HG03280 (cell line): ENCODE results near the gene KCNMA1.
"Not testable (repeated sequence)": the region's sequence is repeated elsewhere in the genome, so short reads cannot be mapped to it uniquely, and the experiment has no call there.

ENCODE experiments used
- ATAC-seq: cut with Tn5 transposase; IDR thresholded peaks from one replicate; pipeline ENCODE4 v1.9.1; 2021; ENCODE audit warnings: mild to moderate bottlenecking, moderate library complexity; ENCODE audit not compliant: unreplicated experiment

The KCNMA1 gene

DNA sequence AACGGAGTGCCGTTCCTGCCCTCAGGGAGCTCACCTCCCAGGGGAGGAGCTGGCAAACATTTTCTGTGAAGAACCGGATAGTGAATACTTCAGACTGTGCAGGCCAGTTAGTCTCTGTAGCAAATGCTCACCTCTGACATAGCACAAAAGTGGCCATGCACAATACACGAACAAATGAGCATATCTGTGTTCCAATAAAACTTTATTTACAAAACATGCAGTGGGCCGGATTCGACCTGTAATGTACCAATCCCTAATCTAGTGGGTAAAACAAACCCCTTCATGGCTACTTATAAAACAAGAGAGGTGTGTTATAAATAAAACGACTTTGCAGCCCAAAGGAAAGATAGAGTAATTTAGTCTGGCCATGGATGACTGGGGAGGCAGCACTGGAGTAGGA lies 48.7 kb downstream of the KCNMA1 start:
- ATAC-seq: no peak

DNA sequence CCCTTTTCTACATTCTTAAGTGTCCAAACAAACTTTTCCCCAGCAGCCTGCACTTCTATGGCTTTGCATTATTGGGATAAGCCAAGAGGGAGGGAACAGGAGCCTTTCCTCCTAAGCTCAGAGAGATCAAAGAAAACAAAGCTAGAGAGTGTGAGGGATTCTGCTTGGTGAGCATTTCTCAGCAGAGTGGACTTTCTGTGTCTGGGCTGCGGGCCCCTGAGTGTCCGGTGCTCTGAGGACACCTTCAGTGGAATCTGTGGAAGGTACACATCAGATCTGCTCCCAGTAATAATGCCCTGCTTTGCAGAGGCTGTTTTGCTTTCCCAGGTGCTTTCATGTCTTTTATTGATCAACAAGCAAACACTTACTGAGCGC lies 50.2 kb downstream of the KCNMA1 start:
- ATAC-seq: no peak

DNA sequence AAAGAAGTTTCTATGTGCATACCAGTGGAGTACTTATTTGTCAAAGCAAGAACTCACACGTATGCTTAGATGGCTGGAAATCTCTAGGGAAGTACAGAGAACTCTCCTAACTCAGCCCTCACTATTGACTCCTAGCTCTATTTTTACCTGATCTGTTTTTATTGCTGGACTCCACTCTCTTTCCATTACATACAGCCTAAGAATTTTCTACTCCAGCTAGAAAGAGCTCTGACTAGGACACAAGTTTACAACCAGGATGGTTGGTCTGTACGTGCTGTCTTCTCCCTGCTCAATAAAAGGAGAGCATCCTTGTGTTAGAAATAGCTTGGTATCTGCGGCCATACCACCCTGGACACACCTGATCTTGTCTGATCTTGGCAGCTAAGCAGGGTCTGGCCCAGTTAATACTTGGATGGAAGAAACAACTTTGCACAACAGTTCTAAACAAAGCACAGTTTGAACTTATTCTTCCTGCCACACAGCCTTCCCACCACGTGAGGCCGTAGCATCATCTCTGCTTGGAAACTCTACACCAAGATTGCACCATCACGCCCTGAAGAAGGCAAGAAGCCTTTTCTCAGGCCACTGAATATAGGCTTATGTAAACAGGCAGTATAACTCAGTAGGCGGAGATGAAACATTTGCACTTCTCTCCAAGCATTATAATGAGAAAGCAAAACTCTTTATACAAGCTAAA lies 50.7 kb downstream of the KCNMA1 start:
- ATAC-seq: no peak

GRCh38 chr10:77584938-77585337 lies 52.7 kb downstream of the KCNMA1 start:
- no peak for ATAC-seq

DNA sequence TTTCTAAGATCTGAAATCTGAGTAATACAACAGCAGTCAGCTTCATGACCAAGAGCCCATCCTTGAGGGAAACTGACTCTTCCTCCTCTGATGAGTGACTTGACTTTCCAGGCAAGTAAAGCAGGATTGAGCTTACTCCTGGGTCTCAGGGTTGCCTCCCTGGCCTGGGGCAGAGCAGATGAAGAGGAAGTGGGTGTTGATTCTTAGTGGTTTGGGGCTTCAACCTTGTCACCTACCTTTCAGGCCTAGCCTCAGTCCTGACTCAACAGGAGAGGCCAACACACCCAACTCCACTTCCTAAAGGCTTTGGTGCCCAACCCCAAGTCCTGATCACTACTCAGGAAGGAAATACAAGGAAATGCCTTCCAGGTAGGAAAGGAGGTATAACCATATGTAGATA lies 54.1 kb downstream of the KCNMA1 start:
- ATAC-seq: no peak

DNA sequence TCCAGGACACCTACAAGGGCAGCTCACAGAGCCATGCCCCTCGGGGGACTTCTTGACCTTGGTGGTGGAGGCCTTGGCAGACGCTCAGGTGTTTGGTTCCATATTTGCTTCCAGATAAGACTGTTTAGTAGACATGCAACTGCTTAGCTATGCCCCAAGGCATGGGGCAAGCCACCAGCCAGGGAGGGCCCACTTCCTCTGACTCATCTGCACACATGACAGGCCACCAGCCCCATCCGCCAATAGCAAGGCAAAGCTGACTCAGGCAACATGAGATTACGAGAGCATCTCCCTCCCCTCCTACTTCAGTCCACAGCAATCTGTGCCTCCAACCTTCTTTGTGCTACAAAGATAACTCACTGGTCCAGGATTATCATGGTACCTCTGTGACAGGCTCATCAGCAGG lies 54.9 kb downstream of the KCNMA1 start:
- ATAC-seq: no peak

GRCh38 chr10:77581738-77582137 lies 55.9 kb downstream of the KCNMA1 start:
- no peak for ATAC-seq

DNA sequence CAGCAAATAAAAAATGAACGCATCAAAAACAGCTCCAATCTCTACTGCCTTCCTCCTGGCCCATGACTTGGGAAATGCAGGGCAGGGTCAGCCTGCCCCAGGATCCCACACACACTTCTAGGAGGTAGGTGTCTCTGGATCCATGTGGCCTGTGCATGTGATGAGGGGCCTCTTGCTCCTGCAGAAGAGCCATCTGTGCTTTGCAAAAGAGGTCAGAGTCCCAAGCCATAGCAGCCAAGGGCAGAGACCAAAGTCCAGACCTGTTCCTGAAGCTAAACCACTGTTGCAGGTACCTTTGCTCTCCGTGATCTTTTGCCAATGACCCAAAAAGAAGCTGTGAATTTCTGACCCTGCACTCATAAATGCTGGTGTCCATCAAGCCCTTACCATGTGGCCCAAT lies 57.1 kb downstream of the KCNMA1 start:
- no peak for ATAC-seq

GRCh38 chr10:77578583-77579227 lies 58.9 kb downstream of the KCNMA1 start:
- no peak for ATAC-seq

- ATAC-seq: no peak
Measured at GRCh38 chr10:77577666-77578229, 59.9 kb downstream of the KCNMA1 start.

DNA sequence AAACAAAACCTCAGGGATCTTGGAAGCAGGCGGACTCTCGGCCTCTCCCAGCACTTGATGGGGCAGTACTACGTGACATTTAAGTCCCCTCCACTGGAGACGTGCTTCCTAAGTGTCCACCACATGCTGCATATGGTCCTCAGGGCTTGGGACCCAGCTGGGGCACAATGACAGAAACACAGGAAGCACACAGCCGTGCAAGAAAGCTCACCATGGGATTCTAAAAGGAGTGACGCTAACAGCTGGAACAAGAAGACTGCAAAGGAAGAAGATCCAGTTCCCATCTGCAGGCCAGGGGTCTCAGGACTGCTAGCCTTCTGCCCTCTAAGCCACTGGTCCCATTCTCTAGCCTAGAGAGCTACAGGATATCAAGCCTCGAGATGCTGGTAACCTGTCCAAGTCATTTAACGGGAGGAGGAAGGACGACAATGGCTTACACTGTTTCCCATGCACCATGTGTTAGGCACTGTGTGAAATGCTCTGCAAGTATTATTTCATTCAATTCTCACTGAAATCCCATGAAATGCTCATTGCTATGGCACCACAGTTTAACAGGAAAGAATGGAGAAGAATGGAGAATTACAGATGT lies 61.1 kb downstream of the KCNMA1 start:
- no peak for ATAC-seq

DNA sequence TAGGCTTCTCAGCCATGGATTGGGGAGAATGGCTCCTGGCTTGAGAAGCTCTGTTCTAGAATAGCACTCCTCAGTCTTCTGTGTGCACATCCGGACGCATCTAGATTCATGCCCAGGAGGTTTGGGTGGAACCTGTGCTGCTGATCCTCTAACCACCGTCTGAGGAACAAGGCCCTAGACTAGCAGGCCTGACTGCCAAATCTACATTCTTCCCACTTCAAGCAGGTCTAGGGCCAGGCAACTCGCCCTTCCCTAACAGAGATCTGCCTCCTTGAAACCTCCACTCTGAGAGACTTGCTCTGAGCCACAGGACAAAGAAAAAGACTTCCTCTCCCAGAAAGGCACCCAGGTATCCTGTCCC lies 61.6 kb downstream of the KCNMA1 start:
- ATAC-seq: no peak

DNA sequence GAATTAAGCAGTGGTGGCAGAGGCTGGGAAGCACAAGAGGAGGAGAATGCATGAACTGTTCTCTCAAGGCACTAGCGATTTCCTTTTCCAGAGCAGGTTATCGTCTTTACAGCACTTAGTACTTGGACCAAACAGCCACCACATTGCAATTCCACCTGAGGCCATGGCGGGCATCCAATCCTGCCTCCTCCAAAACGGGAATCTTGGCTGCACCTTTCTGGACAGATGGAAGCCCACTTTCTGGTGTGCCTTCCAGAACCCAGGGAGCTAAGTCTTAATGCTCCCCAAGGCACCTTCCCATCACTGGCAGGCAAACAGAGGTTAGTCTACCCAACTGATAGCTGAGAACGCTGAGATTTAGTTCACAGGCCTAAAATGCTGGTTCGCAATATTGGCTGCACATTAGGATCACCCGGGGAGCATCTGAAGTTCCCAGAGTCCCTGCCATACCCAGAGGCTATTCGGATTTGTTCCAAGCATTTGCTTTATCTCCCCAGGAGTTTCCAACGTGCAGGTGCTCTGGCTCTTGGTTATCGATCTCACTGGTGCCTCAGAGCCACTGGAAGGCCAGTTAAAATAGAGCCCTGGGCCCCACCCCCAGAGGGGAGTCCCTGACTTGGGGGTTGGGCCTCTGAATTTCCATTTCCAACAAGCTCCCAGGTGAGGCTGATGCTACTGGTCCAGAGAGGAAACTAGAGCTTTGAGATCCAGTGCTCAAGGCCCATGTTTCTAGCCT lies 62.2 kb downstream of the KCNMA1 start:
- ATAC-seq: no peak

DNA sequence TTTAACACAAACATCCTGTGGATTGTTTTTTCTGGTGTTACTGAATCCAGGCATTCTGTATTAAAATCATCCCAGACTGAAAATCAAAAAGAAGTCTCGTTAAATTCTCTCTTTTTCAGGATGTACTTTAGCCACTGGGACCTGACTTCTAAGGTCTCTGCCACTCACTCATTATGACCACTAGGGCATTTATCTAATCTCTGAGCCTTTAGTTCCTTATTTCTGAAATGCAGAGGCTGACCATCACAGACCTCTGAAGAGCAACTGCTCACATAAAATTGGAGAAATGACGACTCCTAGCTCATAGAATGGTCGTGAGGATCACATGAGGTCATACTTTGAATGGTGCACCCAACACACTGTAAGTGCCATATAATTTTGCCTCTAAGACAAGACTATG lies 63.2 kb downstream of the KCNMA1 start:
- ATAC-seq: no peak

DNA sequence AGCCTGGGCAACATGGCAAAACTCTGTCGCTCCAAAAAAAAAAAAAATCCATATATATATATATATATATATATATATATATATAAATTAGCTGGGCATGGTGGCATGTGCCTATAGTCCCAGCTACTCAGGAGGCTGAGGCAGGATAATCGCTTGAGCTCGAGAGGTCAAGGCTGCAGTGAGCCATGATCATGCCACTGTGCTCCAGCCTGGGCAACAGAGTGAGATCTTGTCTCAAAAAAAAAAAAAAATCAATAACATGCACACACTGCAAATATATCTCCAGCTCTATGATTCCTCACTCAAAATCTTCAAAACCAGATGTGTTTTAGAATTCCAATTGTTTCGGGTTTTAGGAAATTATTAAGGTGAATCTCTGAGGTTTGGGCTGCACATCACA lies 65.1 kb downstream of the KCNMA1 start:
- not testable (repeated sequence) for ATAC-seq

DNA sequence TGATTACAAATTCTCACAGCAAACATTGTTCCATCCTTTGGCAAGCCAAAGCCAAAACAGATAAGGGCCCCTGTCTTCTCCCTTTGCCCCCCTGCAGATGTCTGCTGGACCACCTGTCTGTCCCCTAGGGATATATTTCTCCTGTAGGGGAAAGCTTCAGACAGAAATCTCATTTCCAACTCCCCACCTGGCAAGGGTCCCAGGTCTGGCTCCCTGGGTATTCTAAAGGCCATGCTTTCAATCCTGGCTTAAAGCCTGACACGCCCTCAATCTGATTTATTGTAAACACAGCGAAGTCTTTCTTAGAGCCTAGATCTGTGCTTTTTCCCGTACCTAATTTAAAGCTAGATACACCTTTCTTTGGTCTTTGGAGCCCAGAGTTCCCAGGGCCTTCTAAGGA lies 66.1 kb downstream of the KCNMA1 start:
- no peak for ATAC-seq

- ATAC-seq: no peak
Measured at GRCh38 chr10:77566914-77567566, 70.6 kb downstream of the KCNMA1 start.

DNA sequence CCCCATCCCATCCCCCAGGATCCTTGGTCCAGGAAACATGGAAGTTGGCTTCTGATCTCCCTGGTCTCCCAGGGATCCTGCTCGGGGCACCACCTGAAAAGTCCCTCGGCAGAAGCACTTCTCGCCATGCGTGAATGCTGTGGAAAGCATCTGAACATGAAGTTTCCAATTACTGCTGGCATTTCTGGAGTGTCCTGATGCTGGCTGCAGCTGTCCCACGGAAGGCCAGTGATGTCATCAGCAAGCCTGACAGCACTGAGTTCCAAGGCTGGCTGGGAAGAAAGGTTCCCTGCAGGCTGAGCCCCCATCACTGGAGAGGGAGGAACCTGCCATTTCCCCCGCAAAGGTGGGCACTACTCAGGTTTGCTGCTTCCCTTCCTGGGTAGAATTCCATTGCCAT lies 71.4 kb downstream of the KCNMA1 start:
- no peak for ATAC-seq

DNA sequence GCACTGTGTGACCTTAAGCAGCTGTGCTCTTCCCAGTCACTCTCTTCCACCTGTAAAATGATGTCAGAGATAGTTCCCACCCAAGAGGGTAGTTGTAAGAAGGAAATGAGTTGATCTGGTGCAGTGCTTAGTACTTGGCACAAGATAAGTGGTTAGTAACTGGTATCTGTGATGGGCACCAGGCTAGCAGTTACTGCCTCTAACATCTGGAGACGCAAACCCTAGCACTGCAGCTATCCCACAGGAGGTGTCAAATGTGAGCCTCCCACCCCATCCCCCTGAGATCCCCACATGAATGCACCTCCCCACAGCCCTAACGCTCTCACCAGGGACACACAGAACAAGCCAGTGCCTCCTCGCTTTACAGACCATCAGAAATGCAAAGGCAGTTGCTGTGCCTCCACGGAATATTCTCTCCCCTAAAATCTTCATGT lies 72.0 kb downstream of the KCNMA1 start:
- no peak for ATAC-seq

DNA sequence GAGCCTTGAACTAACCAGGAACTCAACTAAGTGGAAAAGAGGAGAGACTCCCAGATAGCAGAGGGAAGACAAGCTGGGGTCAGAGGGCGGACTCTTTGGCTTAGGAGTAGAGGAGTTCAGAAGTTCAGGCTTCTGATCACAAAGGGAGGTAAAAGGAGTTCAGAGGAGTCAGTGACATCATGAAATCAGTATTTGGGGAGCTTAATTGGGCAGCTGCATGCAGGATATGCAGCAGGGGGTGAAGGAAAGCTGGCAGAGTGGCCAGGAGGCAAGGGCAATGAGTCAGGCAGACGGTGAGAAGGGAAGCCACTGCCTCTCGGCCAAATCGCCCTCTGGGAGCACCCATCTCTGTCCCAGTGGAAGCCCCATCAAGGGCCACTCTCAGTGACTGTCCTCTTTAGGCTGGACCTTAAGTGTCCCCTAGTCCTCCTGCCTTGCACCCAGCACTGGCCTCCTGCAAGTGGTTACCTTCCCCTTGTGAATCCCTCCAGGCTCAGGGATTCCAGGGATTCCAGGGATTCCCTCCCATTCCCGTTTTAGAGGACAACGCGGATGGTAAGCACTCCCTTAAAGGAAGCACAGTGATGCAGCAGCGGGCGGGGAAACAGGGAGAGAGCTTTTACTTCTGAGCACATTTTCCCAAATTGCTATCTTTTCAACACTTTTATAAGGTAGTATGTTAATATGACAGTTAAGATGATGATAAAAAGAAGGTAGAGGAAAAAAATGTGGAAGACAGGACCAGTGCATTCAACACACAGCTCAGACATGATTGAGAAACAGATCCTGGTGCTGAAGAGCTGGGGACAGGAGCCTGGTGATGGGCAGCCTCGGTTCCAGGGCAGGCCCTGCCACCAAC lies 72.6 kb downstream of the KCNMA1 start:
- no peak for ATAC-seq
